Endothelial cell of umbilical vein (primary cell): ENCODE data around the gene SFMBT2.

Source experiments
- CTCF ChIP-seq, 2 donors: IDR thresholded peaks; 1 replicate in 1 of 2; 2 replicates in 1 of 2; pipeline ENCODE4 v1.5.1; 2011; ENCODE audit warnings: low read length in 2 of 2, mild to moderate bottlenecking in 2 of 2, moderate library complexity in 2 of 2, control low read depth in 1 of 2, inconsistent platforms in 1 of 2, low read depth in 1 of 2; ENCODE audit not compliant: insufficient read depth in 1 of 2; ENCODE audit errors: extremely low read depth in 1 of 2
- EZH2 ChIP-seq: IDR thresholded peaks from 2 replicates; pipeline ENCODE4 v1.6.1; 2012; ENCODE audit warnings: borderline replicate concordance, low read depth, mild to moderate bottlenecking, moderate library complexity, low read length, inconsistent platforms; ENCODE audit not compliant: severe bottlenecking
- FOS ChIP-seq: IDR thresholded peaks from 2 replicates; pipeline ENCODE4 v1.6.1; 2011; ENCODE audit warnings: mild to moderate bottlenecking, low read length, moderate library complexity, borderline replicate concordance; ENCODE audit not compliant: insufficient read depth
- GATA2 ChIP-seq: IDR thresholded peaks from 2 replicates; pipeline ENCODE4 v1.7.0; 2011; ENCODE audit warnings: low read depth, mild to moderate bottlenecking, moderate library complexity, mixed read lengths, low read length; ENCODE audit not compliant: insufficient read length, insufficient read depth
- JUN ChIP-seq: IDR thresholded peaks from 2 replicates; pipeline ENCODE4 v1.6.1; 2011; ENCODE audit warnings: borderline replicate concordance, low read depth; ENCODE audit not compliant: insufficient read length, insufficient read depth
- MAX ChIP-seq: IDR thresholded peaks from 2 replicates; pipeline ENCODE4 v1.6.1; 2011; ENCODE audit not compliant: insufficient read depth, insufficient read length
- MYC ChIP-seq: IDR thresholded peaks from one replicate; pipeline ENCODE4 v1.6.1; 2011; ENCODE audit warnings: mild to moderate bottlenecking, low read depth, low read length
- POLR2A ChIP-seq: IDR thresholded peaks from 2 replicates; pipeline ENCODE4 v1.6.1; 2012; ENCODE audit warnings: low read depth, mild to moderate bottlenecking, control low read depth, low read length
- POLR2AphosphoS5 ChIP-seq: IDR thresholded peaks from 2 replicates; pipeline ENCODE4 v1.6.1; 2012; ENCODE audit warnings: low read depth, mild to moderate bottlenecking, control low read depth, low read length, moderate library complexity; ENCODE audit not compliant: insufficient read depth

GRCh38 chr10:7351894-7352293 lies 58.9 kb downstream of the SFMBT2 start:
- TF ChIP-seq CTCF (IDR thresholded peaks at IDR 0.05; ENCODE audit: extremely low read depth in 1 of 2, insufficient read depth in 1 of 2, low read depth in 1 of 2, low read length in 2 of 2) (no peak), POLR2AphosphoS5 (no peak), MAX (no peak), EZH2 (no peak), POLR2A (no peak), JUN (no peak), FOS (no peak), GATA2 (no peak), MYC (no peak)
